ENCODE measurements around the gene TLX2. TPM values are rescaled to one million over a fixed set of nuclear protein-coding genes. Genes with fewer than 3 reads are reported as not detected.

Gene TLX2
- total and polyA plus RNA-seq, 2 donors (not counting 3 experiments of a cell fraction or from before 2014, with no cell fraction given) = not detected

DNA sequence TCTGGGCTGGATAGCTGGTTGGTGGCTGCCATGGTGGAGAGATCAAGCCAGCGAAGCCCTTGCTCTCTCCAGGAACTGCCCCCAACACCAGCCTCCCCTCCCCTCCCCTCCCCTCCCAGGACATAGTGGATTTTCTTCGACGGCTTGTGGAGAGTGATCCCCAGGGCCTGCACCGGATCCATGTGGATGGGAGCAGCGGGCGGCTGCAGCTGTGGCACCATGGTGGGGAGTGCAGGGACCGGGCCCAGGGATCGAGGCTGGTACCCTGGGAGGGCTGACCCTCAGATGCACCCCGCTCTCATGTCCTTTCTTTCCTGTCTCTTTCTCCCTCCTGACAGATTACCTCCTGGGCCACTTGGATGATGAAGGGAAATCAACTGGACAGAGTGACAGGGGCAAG, 24.3 kb upstream of the TLX2 start:
- intact Hi-C loops (cut with micrococcal nuclease) = no loop called here

DNA sequence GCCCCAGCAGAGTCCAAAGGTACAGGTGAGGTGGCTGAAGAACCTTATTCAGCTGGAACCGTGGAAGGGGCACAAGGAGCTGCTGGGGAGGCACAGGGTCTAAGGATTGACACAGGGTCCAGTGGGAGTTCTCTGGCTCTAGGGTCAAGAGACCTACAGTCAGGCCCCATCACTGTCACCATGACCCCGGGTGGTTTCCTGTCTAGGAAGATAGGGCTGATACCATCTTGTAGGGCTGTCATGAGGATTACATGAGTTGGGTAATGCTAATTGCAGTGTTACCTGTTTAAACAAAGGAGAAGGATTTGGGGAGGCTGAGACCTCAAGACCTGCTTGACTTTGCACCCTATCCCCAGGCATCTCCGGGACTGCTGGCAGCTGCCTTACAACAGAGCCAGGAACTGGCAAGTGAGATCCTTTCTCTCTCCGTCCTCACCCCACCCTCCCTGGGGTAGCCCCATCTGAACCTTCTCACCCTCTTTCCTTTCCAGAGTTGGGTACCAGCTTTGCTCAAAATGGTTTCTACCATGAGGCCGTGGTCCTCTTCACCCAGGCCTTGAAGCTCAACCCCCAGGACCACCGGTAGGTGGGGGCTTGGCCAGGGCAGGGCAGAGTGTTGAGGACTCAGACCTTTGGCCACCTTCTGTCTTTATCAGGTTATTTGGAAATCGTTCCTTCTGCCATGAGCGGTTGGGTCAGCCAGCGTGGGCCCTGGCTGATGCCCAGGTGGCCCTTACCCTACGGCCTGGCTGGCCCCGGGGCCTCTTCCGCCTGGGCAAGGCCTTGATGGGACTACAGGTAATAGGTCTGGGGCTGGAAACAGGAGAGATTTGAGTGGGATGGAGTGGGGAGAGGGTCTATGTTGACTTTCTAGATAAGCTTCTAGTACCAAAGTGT, 22.4 kb upstream of the TLX2 start:
- Histone ChIP-seq H3K27me3 (ENCODE audit: control insufficient read depth in 2 of 2, insufficient read depth in 2 of 2, low read length in 2 of 2) (peaks cover 0 to 1% of the 10 kb centered on the region in 2 experiments), H3K9me1 (replicated peaks; ENCODE audit: control insufficient read depth, extremely low read depth, insufficient read depth, low read length) (no peaks in the 10 kb centered on the region), H3K4me3 (replicated peaks in 1 of 3; ENCODE audit: insufficient read depth in 1 of 3, low read depth in 1 of 3, low read length in 3 of 3) (no peak overlapping the region), H3K27ac (ENCODE audit: insufficient read depth, low read depth, low read length) (no peak overlapping the region), H3K4me2 (ENCODE audit: insufficient read depth, low read length) (no peak overlapping the region), H2AFZ (ENCODE audit: low read depth, low read length) (no peak overlapping the region), H3K9ac (replicated peaks; ENCODE audit: extremely low read depth, insufficient read depth, low read length) (no peak overlapping the region), H3K79me2 (ENCODE audit: control insufficient read depth, insufficient read depth, low read length) (no peaks in the 10 kb centered on the region), H3K9me3 (replicated peaks; ENCODE audit: control insufficient read depth, insufficient read depth, low read length) (no peaks in the 10 kb centered on the region), H3K4me1 (ENCODE audit: control insufficient read depth, extremely low read depth, insufficient read depth, low read length) (peaks cover 5% of the 10 kb centered on the region), H3K36me3 (ENCODE audit: control insufficient read depth in 2 of 2, extremely low read depth in 1 of 2, insufficient read depth in 2 of 2, low read length in 2 of 2) (peaks cover 3 to 14% of the 10 kb centered on the region in 2 experiments), H4K20me1 (replicated peaks; ENCODE audit: control insufficient read depth, extremely low read depth, insufficient read depth, low read length) (no peaks in the 10 kb centered on the region)
- no TSS peak for BruUV-seq (replicated peaks)
- ChIA-PET CTCF (no interaction called here), POLR2A (no interaction called here)
- FAIRE-seq (no peak), DNase-seq (ENCODE audit: low read depth, low spot score) (no peak)
- TF ChIP-seq FOS (IDR thresholded peaks at IDR 0.05; ENCODE audit: borderline replicate concordance, insufficient read depth, low read length) = no peak
- TF ChIP-seq, protein P1, sequence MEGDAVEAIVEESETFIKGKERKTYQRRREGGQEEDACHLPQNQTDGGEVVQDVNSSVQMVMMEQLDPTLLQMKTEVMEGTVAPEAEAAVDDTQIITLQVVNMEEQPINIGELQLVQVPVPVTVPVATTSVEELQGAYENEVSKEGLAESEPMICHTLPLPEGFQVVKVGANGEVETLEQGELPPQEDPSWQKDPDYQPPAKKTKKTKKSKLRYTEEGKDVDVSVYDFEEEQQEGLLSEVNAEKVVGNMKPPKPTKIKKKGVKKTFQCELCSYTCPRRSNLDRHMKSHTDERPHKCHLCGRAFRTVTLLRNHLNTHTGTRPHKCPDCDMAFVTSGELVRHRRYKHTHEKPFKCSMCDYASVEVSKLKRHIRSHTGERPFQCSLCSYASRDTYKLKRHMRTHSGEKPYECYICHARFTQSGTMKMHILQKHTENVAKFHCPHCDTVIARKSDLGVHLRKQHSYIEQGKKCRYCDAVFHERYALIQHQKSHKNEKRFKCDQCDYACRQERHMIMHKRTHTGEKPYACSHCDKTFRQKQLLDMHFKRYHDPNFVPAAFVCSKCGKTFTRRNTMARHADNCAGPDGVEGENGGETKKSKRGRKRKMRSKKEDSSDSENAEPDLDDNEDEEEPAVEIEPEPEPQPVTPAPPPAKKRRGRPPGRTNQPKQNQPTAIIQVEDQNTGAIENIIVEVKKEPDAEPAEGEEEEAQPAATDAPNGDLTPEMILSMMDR (IDR thresholded peaks at IDR 0.05; ENCODE audit: extremely low read depth in 1 of 2, insufficient read depth in 1 of 2, low read depth in 1 of 2, low read length in 2 of 2) = no peak
- TF ChIP-seq EZH2 (IDR thresholded peaks at IDR 0.05; ENCODE audit: borderline replicate concordance, low read depth, low read length, severe bottlenecking) = no peak
- no peak for TF ChIP-seq JUN (IDR thresholded peaks at IDR 0.05; ENCODE audit: borderline replicate concordance, insufficient read depth, insufficient read length, low read depth)
- no peak for TF ChIP-seq GATA2 (IDR thresholded peaks at IDR 0.05; ENCODE audit: insufficient read depth, insufficient read length, low read depth, low read length)
- TF ChIP-seq, protein P2, sequence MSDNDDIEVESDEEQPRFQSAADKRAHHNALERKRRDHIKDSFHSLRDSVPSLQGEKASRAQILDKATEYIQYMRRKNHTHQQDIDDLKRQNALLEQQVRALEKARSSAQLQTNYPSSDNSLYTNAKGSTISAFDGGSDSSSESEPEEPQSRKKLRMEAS (IDR thresholded peaks at IDR 0.05; ENCODE audit: insufficient read depth, insufficient read length) = no peak
- no peak for TF ChIP-seq MYC (IDR thresholded peaks at IDR 0.05; ENCODE audit: low read depth, low read length)
- TF ChIP-seq POLR2A (IDR thresholded peaks at IDR 0.05; ENCODE audit: low read depth, low read length) = no peak
- no peak for TF ChIP-seq POLR2AphosphoS5 (IDR thresholded peaks at IDR 0.05; ENCODE audit: insufficient read depth, low read depth, low read length)
- dilution Hi-C loops (cut with MboI; ENCODE audit: extremely low pct_ligation_motif_present, low sequenced_read_pairs) = no loop called here
- intact Hi-C loops (cut with micrococcal nuclease) = no loop called here

More for the DNA sequence above, 24.3 kb upstream of the TLX2 start:
- Histone ChIP-seq H3K9ac (replicated peaks; ENCODE audit: extremely low read depth, insufficient read depth, low read length) (no peak overlapping the region), H3K4me2 (ENCODE audit: insufficient read depth, low read length) (no peak overlapping the region), H3K27me3 (ENCODE audit: control insufficient read depth in 2 of 2, insufficient read depth in 2 of 2, low read length in 2 of 2) (no peaks in the 10 kb centered on the region), H3K79me2 (ENCODE audit: control insufficient read depth, insufficient read depth, low read length) (no peaks in the 10 kb centered on the region), H3K4me1 (ENCODE audit: control insufficient read depth, extremely low read depth, insufficient read depth, low read length) (peaks cover 5% of the 10 kb centered on the region), H2AFZ (ENCODE audit: low read depth, low read length) (no peak overlapping the region), H3K4me3 (replicated peaks in 1 of 3; ENCODE audit: insufficient read depth in 1 of 3, low read depth in 1 of 3, low read length in 3 of 3) (no peak overlapping the region), H3K9me3 (replicated peaks; ENCODE audit: control insufficient read depth, insufficient read depth, low read length) (no peaks in the 10 kb centered on the region), H4K20me1 (replicated peaks; ENCODE audit: control insufficient read depth, extremely low read depth, insufficient read depth, low read length) (no peaks in the 10 kb centered on the region), H3K27ac (ENCODE audit: insufficient read depth, low read depth, low read length) (no peak overlapping the region), H3K9me1 (replicated peaks; ENCODE audit: control insufficient read depth, extremely low read depth, insufficient read depth, low read length) (no peaks in the 10 kb centered on the region), H3K36me3 (ENCODE audit: control insufficient read depth in 2 of 2, extremely low read depth in 1 of 2, insufficient read depth in 2 of 2, low read length in 2 of 2) (peaks cover 3 to 14% of the 10 kb centered on the region in 2 experiments)
- BruUV-seq (replicated peaks) = no TSS peak
- TF ChIP-seq EZH2 (IDR thresholded peaks at IDR 0.05; ENCODE audit: borderline replicate concordance, low read depth, low read length, severe bottlenecking) = no peak
- ChIA-PET CTCF (interaction anchor here (0.9 to 2.1 kb wide), 3 partner anchors 8 to 42 kb away, joined by 3 to 8 read pairs (median 3); no protein-coding TSS in a partner anchor), POLR2A (no interaction called here)
- DNase-seq (ENCODE audit: low read depth, low spot score) = no peak
- FAIRE-seq = no peak
- dilution Hi-C loops (cut with MboI; ENCODE audit: extremely low pct_ligation_motif_present, low sequenced_read_pairs) = no loop called here
